Effector memory CD4-positive, alpha-beta T cell (primary cell): ENCODE results near the gene PLXNA4.

ENCODE experiments used
- DNase-seq, 3 donors: peaks; one replicate each; pipeline ENCODE4 v3.0.0-alpha.2; 2020
- H3K27ac ChIP-seq: 2 replicates; pipeline ENCODE4 v1.7.0; 2013; ENCODE audit warnings: mild to moderate bottlenecking, low read length, moderate library complexity; ENCODE audit not compliant: insufficient read depth, poor library complexity, severe bottlenecking
- H3K27me3 ChIP-seq: replicated peaks from 2 replicates; pipeline ENCODE4 v1.7.0; 2013; ENCODE audit warnings: mild to moderate bottlenecking, low read length; ENCODE audit not compliant: insufficient read depth, control insufficient read depth, poor library complexity, severe bottlenecking
- H3K36me3 ChIP-seq: 2 replicates; pipeline ENCODE4 v1.7.0; 2013; ENCODE audit warnings: mild to moderate bottlenecking, low read length, moderate library complexity; ENCODE audit not compliant: control insufficient read depth, insufficient read depth
- H3K4me1 ChIP-seq: 2 replicates; pipeline ENCODE4 v1.7.0; 2013; ENCODE audit warnings: low read length, mild to moderate bottlenecking; ENCODE audit not compliant: control insufficient read depth, insufficient read depth, poor library complexity, severe bottlenecking
- H3K4me3 ChIP-seq: 2 replicates; pipeline ENCODE4 v1.7.0; 2013; ENCODE audit warnings: low read length, low read depth, mild to moderate bottlenecking; ENCODE audit not compliant: insufficient read depth, poor library complexity, severe bottlenecking
- H3K9me3 ChIP-seq: 2 replicates; pipeline ENCODE4 v1.7.0; 2013; ENCODE audit warnings: mild to moderate bottlenecking, low read length, moderate library complexity; ENCODE audit not compliant: control insufficient read depth

The PLXNA4 gene

DNA sequence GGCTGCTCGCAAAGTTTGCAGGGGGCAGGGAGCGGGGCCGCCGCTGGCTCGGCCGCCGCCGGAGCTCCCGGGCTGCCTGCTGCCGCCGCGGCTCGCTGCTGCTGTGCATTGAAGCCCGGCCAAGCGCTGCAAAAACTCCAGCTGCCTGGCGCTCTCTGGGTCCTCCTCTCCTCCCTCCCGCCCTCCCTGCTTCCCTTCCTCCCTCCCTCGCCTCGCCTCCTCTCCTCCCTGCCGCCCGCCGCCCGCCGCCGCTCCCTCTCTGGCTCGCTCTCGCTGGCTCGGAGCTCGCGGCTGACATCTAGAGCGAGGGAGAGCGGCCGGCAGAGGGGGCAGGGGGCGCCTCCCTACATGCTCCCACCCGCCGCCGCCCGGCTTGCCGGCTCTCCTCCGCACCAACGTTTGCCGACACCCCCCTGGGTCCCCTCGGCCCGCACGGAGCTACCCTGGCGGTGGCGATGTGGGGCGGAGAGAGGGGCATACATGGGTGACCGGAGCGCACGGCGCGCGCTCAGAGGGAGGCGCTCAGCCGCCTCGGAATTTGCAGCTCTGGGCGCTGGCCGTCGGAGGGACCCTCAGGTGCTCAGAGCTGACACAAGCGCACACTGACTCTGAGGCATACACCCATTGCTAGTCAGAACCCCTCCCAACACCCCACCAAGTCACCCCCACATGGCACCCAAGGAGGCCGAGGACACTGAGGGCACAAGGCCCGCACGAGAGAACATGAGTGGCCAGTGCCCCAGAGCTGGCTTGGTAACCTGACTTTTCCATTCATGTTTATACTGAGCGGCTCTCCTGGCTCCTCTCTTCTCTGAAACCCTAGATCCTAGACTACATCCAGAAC, 1.2 kb upstream of the PLXNA4 start:
- Histone ChIP-seq H3K4me1 (no peaks in the 10 kb centered on the region), H3K27ac (no peak overlapping the region), H3K9me3 (no peaks in the 10 kb centered on the region), H3K27me3 (peaks cover 24% of the 10 kb centered on the region), H3K4me3 (no peak overlapping the region), H3K36me3 (no peaks in the 10 kb centered on the region)
- DNase-seq: no peak

DNA sequence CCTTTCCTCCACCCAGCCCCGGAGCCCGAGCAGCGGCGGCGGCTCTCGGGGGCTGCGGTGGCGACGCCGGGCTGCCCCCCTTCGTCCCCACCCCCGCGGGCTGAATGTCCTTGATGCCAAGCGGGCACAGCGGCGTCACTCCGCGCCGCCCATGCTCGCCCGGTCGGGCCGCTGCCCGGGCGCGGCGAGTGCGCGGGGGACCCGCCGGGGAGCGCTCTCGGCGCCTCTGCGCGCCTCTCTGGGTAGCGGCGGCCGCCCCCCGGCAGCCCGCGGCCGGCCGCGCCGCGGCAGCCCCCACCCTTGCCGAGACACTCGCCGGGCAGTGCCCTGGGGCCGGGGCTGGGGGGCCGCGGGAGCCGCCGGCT, 433 bp upstream of the PLXNA4 start:
- Histone ChIP-seq H3K4me3 (peak overlapping the region; percentile 37), H3K27ac (no peak overlapping the region), H3K9me3 (no peaks in the 10 kb centered on the region), H3K27me3 (peaks cover 26% of the 10 kb centered on the region), H3K36me3 (no peaks in the 10 kb centered on the region), H3K4me1 (no peaks in the 10 kb centered on the region)
- no peak for DNase-seq

GRCh38 chr7:132575419-132575981, 770 bp downstream of the PLXNA4 start:
- no peak overlapping the region for H3K27ac ChIP-seq
- peaks cover 26% of the 10 kb centered on the region for H3K27me3 ChIP-seq
- peak overlapping the region; percentile 37 for H3K4me3 ChIP-seq
- H3K36me3 ChIP-seq: no peaks in the 10 kb centered on the region
- no peaks in the 10 kb centered on the region for H3K4me1 ChIP-seq
- H3K9me3 ChIP-seq: no peaks in the 10 kb centered on the region
- no peak for DNase-seq

GRCh38 chr7:132574223-132574622, 2.0 kb downstream of the PLXNA4 start:
- DNase-seq: no peak
- Histone ChIP-seq H3K4me1 (no peaks in the 10 kb centered on the region), H3K27me3 (peaks cover 26% of the 10 kb centered on the region), H3K9me3 (no peaks in the 10 kb centered on the region), H3K36me3 (no peaks in the 10 kb centered on the region), H3K27ac (no peak overlapping the region), H3K4me3 (no peak overlapping the region)

GRCh38 chr7:132573251-132573955, 2.9 kb downstream of the PLXNA4 start:
- DNase-seq: no peak
- Histone ChIP-seq H3K4me3 (no peak overlapping the region), H3K9me3 (no peaks in the 10 kb centered on the region), H3K36me3 (no peaks in the 10 kb centered on the region), H3K27me3 (peaks cover 26% of the 10 kb centered on the region), H3K27ac (no peak overlapping the region), H3K4me1 (no peaks in the 10 kb centered on the region)

GRCh38 chr7:132572526-132572925, 3.7 kb downstream of the PLXNA4 start:
- Histone ChIP-seq H3K27me3 (peaks cover 26% of the 10 kb centered on the region), H3K4me3 (no peak overlapping the region), H3K9me3 (no peaks in the 10 kb centered on the region), H3K4me1 (no peaks in the 10 kb centered on the region), H3K27ac (no peak overlapping the region), H3K36me3 (no peaks in the 10 kb centered on the region)
- DNase-seq: no peak

- Histone ChIP-seq H3K27ac (no peak overlapping the region), H3K4me3 (no peak overlapping the region), H3K9me3 (no peaks in the 10 kb centered on the region), H3K27me3 (peaks cover 26% of the 10 kb centered on the region), H3K36me3 (no peaks in the 10 kb centered on the region), H3K4me1 (no peaks in the 10 kb centered on the region)
- no peak for DNase-seq
Observed at GRCh38 chr7:132571970-132572369, 4.3 kb downstream of the PLXNA4 start.

- no peak for DNase-seq
- no peak overlapping the region for H3K4me3 ChIP-seq
- H3K9me3 ChIP-seq: no peaks in the 10 kb centered on the region
- no peaks in the 10 kb centered on the region for H3K36me3 ChIP-seq
- peaks cover 11% of the 10 kb centered on the region for H3K27me3 ChIP-seq
- no peaks in the 10 kb centered on the region for H3K4me1 ChIP-seq
- H3K27ac ChIP-seq: no peak overlapping the region
Observed at GRCh38 chr7:132569884-132570614, 6.2 kb downstream of the PLXNA4 start.

DNA sequence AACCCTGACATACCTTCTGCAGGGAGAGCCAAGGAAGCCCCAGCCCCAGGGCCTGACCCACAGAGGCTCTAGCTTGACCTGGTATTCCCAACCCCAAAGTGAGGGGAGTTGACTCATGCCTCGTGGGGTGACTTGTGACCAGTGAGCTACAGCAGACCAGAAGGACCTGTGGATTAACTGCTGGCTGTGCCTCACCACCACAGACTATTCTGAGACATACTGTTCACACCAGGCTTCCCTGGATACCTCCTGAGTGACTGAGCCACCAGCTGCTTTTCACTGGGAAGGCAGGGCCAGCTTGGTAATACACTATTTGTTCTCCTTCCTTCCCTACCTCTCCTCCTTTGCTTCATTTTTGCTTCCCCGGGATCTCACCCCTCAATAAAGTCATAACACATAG, 7.3 kb downstream of the PLXNA4 start:
- Histone ChIP-seq H3K27ac (no peak overlapping the region), H3K9me3 (no peaks in the 10 kb centered on the region), H3K4me1 (no peaks in the 10 kb centered on the region), H3K36me3 (no peaks in the 10 kb centered on the region), H3K27me3 (peaks cover 3% of the 10 kb centered on the region), H3K4me3 (no peak overlapping the region)
- no peak for DNase-seq
